HUDEP-2 (cell line): Measurements from ENCODE around the gene WLS.
A peak's percentile ranks its signal among the peaks of the same experiment; 100 is the strongest.
"Not testable (repeated sequence)": the region's sequence is repeated elsewhere in the genome, so short reads cannot be mapped to it uniquely, and the experiment has no call there.

Experiments used
- DNase-seq, 76 experiments: peaks; one replicate each; lab custom pipeline; 2025; ENCODE audit not compliant: unreplicated experiment in 76 of 76; lab: John Stamatoyannopoulos, UW

The WLS gene

DNA sequence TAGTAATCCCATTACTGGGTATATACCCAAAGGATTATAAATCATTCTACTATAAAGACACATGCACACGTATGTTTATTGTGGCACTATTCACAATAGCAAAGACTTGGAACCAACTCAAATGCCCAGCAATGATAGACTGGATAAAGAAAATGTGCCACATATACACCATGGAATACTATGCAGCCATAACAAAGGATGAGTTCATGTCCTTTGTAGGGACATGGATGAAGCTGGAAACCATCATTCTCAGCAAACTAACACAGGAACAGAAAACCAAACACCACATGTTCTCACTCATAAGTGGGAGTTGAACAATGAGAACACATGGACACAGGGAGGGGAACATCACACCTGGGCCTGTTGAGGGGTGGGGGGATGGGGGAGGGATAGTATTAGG, 60.5 kb downstream of the WLS start:
- not testable (repeated sequence) for DNase-seq

DNA sequence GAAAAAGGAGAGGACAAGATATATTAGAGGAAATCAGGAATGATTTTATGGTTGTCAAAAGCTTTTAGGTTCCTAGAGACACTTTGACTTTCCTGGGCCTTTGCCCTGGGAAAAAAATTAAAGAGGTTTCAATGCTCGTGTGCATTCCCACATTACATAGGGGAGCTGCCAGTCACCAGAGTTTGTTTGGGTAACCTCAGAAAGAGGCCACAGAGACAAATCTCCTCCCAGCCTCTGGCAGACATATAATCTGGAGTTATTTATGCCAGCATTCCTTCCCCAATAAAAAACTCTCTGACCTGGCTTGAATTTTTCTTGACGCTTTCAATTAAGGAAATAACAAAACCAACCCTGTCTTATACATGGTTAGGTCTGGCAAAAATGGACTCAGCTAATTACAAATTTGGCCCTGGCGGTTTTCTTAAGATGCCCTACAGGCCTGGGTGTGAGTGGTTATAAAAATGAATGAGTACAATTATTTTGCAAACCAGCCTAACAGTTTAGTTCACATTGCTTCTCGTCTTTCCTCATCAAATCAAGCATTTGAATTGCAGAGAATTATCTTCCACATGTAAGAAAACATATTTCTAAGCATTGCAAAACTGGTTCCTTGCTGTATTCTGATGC, 63.7 kb downstream of the WLS start:
- DNase-seq = no peak

DNA sequence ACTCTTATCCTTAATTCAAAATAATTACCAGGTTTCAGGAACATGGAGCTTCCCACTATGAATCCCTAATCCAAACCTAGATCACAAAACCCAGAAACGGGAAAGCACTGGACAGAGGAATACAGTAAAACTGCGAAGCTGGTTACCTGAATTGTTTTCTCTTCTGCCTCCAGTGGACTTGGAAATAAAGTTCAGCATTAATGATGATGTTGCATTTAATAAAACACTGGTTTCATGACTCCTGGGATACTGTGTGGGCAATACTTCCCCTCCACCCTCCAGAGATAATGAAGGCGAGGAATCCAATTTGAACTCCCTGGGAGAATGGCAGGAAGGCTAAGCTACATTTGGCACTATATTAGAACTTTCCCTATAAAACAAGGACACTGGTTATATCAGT, 65.1 kb downstream of the WLS start:
- DNase-seq = no peak

DNA sequence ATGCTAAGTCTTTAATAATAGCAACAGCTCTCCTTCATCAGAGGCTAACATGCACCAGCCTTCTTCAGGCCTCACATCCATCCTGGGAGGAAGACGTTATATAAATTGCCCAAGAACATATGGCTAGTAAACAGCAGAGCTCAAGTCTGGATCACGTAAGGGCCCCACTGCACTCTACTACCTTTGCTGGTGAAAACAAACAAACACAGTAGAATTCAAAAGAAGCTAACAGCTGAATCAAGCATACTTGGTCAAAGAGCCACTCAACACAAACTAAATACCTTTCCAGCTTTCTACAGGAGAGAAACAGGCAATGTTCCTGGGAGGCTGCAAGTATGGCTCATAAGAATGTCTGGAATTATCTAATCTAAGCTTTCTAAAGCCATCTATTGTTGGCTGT, 66.0 kb downstream of the WLS start:
- no peak for DNase-seq

DNA sequence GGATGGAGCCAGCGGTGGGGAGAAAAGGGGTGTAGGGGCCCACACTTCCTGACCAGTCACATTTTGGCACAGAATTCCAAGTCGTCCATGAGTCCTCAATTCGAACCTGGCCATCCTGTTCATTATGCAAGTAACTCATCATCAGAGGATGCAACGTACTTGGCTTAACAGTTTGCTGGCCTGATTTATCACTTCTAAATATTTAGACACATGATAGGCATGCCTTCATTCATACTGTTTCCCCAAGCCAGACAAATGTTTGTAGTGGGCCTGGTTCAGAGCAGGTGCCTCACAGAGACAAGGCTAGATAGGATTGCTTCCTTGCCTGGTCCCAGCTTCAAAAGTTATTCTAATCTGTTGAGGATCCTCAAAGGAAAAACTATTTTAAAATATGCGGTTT, 66.7 kb downstream of the WLS start:
- no peak for DNase-seq

DNA sequence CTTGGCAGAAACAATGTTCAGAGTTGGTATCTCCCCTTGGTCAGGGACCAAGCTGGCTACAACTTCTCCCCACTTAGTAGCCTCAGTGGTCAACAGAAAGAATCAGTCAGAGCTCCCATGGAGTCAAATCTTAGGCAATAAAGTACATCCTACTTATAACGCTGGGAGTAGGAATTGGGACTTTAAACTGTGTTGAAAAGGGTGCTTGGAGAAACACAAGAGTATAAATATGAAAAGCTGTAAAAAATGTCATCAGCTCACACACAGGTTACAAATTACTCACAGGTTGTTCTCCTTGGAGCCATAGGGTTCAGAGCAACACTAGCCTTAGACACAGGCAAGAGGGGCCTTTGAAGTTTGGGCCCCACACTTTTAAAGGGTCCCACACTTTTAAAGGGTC, 67.4 kb downstream of the WLS start:
- DNase-seq = no peak

DNA sequence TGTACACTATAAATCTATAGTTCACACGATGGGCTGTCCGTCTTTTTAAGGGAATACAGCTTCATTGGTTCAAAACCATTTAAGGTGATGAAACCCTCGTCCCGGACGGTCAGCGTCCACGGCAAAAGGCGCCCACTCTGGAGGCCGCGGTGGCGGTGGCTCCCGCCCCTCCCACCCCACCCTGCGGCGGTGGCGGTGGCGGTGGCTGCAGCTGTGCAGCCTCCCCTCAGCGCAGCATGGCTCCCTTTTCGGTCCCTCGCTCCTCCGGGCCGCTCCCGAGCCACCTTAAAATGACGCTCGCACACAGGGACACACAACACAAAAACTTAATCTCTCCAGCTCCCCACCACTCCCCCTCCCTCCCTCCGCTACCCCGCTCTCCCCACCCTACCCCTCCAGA, 69.1 kb downstream of the WLS start:
- DNase-seq = no peak

DNA sequence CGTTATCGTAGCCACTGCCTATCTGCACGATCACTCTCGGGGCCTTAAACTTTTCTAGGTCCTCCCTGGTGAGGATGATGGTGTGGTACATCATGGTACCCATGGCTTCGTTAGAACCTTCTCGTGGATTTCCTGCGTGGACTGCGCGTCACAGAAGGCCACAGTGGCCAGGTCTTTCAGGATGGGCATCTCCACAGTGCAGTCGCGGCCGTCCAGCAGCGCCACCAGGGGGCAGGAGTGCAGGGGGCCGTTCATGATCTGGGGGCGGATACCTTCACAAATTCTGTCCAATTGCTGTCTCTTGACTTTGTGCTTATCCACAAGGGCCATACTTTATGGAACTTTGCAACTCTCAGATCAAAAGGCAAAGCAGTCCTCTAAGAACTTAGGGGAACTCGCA, 69.6 kb downstream of the WLS start:
- DNase-seq = peak in 5 of 76 experiments; percentile 1 to 18 (median 10)

DNA sequence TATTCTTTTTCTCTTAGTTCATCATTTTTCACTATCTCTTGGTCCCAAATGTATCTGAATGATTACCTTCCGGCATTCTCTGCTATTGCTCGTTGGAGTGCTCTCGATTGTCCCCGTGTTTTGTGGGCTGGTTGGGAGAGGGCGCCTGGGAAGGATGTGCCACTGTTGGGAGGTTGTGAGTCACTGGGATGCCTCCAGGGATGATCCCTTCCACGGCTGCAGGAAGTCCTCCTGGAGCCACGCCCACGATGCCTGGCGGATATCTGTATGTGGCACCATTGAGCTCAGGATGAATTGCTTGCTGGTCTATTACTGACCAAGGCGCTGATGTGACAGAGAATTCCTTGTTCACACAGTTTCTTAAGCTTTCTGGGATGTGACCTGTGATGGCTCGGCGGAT, 70.7 kb downstream of the WLS start:
- DNase-seq = not testable (repeated sequence)

DNA sequence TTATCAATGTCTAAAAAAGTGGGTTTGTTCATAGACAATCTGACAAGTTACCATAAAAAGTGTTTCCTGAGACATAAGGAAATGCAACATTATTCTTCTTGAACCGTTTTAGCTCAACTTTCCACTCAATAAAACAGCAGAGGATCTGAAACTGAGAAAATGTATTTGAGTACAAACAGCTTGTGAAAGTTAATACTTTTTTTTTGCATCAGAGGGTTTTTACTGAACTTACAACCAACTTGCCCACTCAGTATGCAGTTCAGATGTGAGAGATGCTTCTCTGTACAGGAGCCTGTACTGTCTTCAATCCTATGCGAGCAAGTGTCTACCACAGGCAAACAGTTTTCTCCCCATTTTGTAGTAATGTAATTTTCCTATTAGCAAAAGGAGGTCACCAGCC, 71.4 kb downstream of the WLS start:
- not testable (repeated sequence) for DNase-seq

DNA sequence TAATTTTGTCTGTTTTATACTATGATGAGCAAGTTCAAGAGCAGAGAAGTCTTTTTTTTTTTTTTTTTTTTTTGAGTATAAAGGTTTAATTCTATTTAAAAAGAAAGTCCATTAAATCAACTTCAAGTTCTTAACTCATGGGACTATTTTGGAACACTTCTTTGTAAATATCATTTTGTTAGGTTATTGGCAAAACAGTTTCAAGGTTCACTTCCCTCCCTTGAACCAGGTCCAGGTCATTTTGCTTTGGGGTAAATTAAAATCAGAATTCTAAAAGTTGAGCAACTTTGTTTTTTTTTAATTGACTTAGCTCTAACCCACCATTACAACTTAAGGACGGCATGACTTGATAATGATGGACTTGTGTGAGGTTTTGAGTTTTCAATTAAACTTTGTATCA, 72.3 kb downstream of the WLS start:
- DNase-seq = no peak

DNA sequence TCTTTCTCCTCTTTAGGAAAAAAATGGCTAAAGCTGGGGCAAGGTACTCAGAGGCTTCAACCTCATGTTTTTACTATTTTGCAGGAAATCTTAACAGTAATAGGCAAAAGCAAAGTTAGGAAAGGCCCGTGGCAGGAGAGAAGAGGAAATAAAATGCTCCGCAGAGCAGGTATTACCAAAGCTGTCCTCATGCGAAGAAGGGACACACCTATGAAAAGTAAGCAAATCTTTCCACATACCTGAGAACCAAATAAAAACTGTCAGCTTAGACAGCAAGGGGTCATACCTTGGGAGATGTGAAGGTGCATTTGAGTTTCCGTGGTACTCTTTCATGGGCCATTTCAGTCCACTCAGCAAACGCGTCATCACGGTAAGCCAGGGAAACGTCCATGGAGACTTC, 73.5 kb downstream of the WLS start:
- no peak for DNase-seq

DNA sequence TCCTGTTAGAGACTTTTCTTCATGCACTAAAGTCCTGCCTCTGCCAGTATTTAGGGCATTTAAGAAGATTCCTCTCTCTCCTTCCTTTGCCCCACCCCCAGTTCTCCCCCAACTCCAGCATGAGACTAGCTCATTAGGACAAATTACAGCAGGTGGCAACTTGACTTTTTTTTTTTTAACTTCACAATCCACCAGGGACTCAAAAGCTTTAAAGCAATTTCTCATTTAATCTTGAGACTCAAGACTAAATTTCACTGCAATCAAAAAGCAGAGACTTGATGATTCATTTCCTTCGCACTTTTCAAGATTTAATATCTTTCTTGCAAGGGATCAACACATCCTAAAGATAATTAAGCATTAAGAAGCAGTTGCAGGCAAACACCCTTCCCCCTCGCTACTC, 74.9 kb downstream of the WLS start:
- DNase-seq = no peak

DNA sequence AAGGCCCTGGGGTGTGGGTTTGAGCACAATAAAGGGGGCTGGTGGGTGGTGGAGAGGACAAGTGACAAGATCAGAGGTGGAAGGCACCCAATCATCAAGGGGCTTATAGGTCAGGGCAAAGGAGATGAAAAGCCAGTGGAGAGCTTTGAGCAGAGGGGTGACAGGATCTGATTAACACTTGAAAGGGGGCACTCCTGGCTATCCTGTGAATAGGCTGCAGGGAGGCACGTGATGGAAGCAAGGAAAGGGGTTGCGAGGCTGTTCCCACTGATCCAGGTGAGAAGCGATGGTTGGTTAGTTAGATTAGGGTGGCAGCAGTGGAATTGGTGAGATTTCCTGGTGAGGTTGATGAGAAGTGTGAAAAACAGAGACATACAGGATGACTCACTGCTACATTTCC, 80.6 kb downstream of the WLS start:
- DNase-seq = no peak

DNA sequence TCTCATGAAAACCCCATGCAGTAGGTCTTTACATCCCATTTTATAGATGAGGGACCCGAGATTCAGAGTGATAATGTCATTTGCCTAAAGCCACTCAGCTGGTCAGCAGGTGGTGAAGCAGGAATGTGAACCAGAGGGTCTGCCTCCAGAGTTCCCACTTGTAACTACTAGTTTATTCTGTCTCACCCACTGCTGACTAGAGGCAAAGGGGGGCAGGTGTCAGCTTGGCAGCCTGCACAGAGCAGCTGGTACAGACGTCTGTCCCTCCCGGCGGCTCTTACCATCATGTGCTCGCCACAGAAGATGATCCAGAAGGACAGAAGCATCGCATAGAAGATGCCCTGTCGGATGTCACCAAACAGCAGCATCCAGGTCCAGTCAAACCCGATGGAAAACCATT, 82.4 kb downstream of the WLS start:
- DNase-seq = no peak

DNA sequence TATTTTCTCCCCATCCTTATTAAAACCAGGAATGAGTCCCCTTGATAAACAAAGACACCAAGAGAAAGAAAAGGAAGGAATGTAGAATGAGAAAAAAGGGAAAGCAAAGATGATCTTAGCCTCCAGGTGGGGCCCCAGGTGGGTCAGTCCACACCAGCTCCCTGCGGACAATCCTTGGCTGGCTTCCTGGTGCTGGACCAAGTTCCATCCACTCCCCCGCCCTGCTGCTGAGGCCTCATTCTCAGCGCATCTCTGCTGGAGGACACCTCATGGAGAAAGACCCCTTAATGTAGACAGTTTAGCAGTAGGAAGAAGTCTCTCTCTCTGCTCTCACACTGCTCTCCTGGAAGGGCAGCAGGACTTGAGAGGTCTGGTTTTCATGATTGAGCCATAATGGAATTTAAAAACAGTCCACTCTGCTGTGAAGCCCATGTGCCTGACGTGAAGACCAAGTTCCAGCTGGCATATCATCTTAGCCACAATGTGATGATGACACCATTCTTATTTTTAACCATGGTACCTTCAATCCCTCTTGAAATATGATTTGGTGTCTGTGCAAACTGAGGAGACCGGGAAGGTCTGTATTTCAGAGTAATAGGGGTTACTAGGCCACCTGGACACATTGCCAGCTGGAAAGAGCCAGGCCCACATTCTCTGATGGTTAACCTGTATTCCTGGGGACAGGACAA, 83.1 kb downstream of the WLS start:
- DNase-seq = no peak

DNA sequence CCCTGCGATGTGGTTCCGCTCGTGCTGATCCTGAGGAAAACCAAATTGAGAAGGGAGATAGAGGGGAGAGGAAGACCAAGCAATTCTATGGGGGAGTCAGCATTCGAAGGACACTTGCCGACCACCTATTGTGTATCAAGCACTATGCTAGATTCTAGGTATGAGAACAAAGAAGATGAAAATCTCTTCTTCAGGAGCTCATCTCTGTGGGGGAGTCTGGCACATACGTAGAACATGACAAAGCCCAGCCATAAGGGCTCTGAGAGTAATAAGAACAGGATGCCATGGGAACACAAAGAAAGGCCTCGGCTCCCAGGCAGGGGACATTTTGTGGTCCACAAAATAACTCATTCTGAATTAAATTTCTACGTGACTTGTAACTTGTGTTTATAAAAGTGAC, 83.7 kb downstream of the WLS start:
- DNase-seq = no peak

DNA sequence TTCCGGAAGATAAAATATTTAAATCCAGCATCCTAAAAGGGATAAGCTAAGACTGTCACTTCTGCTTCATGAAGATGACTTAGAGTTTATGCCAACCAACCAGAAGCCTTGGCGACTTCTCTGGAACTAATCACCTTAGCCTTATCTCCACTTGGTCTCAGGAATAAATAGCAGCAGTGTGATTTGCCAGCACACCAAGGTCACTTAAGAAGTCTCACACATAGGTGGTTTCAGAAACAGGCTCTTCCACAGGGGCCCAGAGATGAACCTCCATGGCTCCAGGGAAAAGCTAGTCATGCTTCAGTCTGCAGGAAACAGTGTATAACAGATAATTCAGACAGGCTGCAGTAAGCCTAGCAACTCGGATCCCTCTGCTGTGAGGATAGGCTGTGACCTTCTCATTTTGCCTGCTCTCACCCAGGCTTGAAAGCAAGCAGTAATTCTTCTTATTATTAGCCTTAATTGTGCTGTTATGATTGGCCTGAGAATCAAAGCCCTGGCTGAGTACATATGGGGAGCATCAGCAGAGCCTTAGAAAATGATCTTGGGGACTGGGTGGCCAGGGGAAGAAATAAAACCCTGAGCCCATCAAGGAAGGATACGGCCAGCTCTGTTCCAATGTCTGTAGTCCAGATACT, 84.7 kb downstream of the WLS start:
- no peak for DNase-seq

DNA sequence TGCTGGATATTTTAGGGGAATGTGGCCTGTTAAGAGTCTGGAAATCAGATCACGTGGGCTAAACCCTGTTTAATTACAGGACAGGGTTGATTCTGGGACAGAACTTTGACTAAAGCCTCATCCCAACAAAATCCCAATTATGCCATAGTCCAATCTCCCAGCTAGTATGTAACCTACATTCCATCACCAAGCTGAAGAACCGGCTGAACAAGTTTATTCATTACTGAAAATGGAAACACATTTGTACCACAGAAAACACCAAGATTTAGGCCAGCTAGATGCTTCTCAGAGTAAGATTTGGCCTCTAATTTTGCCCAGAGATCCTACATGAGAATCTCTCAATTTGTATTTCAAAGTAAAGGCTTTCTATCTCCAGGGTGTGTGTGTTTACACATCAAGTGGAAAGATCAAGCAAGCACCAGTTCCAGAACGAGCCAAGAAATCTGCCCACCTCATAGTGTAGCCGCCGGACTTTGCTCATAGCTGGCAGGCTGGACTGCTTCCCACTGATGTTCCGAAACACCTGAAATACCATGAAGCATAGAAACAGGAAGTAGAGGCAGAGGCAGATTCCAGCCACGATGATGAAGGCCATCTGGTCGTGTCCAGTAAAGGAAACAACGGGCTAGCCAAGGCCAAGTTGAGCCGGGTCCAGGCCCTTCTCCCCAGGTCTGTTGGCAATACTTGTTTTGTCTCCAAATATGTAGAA, 86.8 kb downstream of the WLS start:
- no peak for DNase-seq

DNA sequence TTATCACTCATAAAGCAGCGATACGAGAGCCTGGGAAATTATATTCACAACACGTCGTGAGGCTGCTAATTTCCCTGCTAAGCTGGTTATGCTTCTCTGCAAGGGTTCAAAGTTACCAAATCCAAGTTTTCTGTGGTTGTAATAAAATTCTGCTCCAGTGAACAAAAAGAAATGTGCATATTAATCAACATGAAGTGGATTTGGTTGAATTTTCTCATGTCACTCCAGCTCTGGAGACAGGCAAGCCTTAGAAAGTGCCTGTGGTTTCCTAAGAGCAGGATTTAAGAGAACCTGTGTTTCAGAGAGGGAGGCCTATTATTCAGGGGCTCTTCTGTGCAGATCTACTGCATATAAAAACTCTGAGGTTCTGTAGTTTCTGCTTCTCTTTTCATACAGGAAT, 87.5 kb downstream of the WLS start:
- no peak for DNase-seq

DNA sequence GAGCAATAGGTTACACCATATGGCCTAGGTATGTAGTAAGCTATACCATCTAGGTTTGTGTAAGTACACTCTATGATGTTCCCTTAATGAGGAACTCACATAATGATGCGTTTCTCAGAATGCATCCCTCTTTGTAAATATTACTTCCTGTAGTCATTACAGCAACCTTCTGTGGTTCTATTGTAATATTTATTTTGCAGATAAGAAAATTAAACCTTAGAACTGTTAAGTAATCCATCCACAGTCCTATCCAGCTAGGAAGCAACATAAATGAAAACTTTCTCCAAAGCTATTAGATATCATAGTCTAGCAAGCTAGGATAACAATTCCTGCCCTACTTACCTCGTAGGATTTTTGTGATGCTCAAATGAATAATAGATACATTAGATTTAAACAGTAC, 88.7 kb downstream of the WLS start:
- no peak for DNase-seq

DNA sequence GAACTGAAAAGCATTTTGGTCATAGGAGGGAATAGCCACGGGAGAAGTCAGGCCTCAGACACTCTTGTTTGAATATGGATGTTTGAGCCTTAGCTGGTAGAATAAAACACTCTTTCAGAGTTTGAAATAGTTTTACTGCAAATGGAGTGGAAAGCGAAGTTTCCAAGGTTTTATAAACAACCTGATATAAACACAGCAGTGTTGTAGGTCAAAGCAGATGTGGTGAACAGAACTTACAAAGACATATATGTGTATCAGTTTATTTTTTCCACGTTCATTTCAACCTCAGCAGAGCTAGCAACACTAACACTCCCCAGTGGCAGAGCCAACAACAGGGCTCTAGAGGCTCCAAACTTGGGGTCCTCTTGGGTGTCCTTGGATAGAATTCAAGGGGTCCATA, 89.9 kb downstream of the WLS start:
- DNase-seq = no peak
